Esophagus squamous epithelium (tissue), 5 donors: ENCODE measurements around the gene RIPK4. TPM values are rescaled to one million over a fixed set of nuclear protein-coding genes. Genes with fewer than 3 reads are reported as not detected.

Source experiments
- DNase-seq: peaks from one replicate; lab custom pipeline; 2025; lab: John Stamatoyannopoulos, UW
- H3K27ac ChIP-seq, 4 donors: fragments of 200-600 bp; sonication (generic); one replicate each; pipeline ENCODE4 v1.5.1; 2016 to 2019; ENCODE audit warnings: mild to moderate bottlenecking in 1 of 4
- H3K27me3 ChIP-seq, 4 donors: fragments of 200-600 bp; sonication (generic); 1 replicate in 3 of 4; 2 replicates in 1 of 4; pipeline versions ENCODE4 v1.5.1 to v1.6.0; 2017 to 2021; ENCODE audit warnings: antibody characterized with exemption in 1 of 4
- H3K36me3 ChIP-seq, 3 donors: fragments of 200-600 bp; sonication (generic); one replicate each; pipeline ENCODE4 v1.5.1; 2016 to 2019
- H3K4me1 ChIP-seq, 3 donors: fragments of 200-600 bp; sonication (generic); one replicate each; pipeline ENCODE4 v1.5.1; 2017 to 2019
- H3K4me3 ChIP-seq, 4 donors: fragments of 200-600 bp; sonication (generic); 1 replicate in 3 of 4; 2 replicates in 1 of 4; pipeline ENCODE4 v1.5.1; 2016 to 2019; ENCODE audit warnings: mild to moderate bottlenecking in 2 of 4, moderate library complexity in 1 of 4
- H3K9me3 ChIP-seq, 3 donors: fragments of 200-600 bp; sonication (generic); one replicate each; pipeline ENCODE4 v1.5.1; 2016 to 2019
- POLR2A ChIP-seq, 4 donors: fragments of 450-650 bp; IDR thresholded peaks; one replicate each; pipeline ENCODE4 v1.6.1; 2017; ENCODE audit warnings: antibody characterized with exemption in 4 of 4, mild to moderate bottlenecking in 4 of 4, moderate library complexity in 3 of 4
- WGBS, 2 donors: methylation state at CpG; one replicate each; pipeline ENCODE4 v1.1.5; 2018; 5-methylcytosine and 5-hydroxymethylcytosine counted together
- intact Hi-C: fragments of 100-400 bp; cut with DNase I; formaldehyde crosslinking; loops from one replicate; pipeline ENCODE4 v1.15.0; 2022
- total RNA-seq, 4 donors: library from RNA; depleted of rRNA; stranded (reverse); fragments of >200 nt; gene quantifications; one replicate each; pipeline ENCODE4 v1.1.0, GENCODE V29; 2016
- TF ChIP-seq, protein P1 (sequence below), 6 experiments: fragments of 450-650 bp in 4 of 6; fragments of 200-600 bp in 2 of 6; sonication (generic) in 2 of 6; IDR thresholded peaks; one replicate each; pipeline ENCODE4 v1.5.1; 2016 to 2019; ENCODE audit warnings: antibody characterized with exemption in 6 of 6, mild to moderate bottlenecking in 4 of 6, moderate library complexity in 4 of 6
- donor health status: DM: yes; HTN: yes; CAD: no.

The RIPK4 gene
- total RNA-seq, 4 donors from 2014 or later = 41.1 to 93.5 (median 68.8) TPM

DNA sequence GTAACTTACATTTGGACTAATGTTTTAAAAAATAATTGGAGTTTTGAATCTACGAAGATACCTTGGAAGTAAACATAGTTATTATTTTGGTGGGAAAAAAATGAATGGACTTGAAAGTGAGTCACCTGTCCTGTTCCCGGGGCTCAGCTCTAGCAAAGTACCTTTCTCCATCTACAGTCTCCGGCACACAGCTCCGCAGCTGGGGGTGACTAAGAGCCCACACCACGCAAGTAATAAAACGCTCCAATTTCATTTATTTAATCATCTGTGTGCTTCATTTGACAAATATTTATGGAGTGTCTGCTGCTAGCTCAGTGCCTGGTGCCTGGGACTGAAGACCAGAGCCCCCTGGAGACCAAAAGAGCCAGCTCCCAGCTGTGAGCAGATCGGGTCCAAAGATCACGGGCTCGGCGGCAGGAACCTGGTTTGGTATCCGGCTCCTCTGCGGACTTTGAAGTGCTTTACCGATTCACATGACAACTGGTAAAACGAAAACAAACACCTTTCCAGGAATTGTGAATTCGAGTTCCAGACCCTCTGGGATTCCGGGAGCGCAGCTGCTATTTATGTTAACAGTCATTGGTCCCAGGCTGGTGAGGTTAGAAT lies 1.7 kb upstream of the RIPK4 start:
- WGBS, 2 donors = 3 to 11% methylated on average over 17 of the region's 17 CpGs
- no peak for TF ChIP-seq POLR2A (IDR thresholded peaks at IDR 0.05)
- TF ChIP-seq, protein P1, sequence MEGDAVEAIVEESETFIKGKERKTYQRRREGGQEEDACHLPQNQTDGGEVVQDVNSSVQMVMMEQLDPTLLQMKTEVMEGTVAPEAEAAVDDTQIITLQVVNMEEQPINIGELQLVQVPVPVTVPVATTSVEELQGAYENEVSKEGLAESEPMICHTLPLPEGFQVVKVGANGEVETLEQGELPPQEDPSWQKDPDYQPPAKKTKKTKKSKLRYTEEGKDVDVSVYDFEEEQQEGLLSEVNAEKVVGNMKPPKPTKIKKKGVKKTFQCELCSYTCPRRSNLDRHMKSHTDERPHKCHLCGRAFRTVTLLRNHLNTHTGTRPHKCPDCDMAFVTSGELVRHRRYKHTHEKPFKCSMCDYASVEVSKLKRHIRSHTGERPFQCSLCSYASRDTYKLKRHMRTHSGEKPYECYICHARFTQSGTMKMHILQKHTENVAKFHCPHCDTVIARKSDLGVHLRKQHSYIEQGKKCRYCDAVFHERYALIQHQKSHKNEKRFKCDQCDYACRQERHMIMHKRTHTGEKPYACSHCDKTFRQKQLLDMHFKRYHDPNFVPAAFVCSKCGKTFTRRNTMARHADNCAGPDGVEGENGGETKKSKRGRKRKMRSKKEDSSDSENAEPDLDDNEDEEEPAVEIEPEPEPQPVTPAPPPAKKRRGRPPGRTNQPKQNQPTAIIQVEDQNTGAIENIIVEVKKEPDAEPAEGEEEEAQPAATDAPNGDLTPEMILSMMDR (IDR thresholded peaks at IDR 0.05) = peak in 1 of 6 experiments; percentile 22
- H3K36me3 ChIP-seq = no peaks in the 10 kb centered on the region
- H3K27me3 ChIP-seq = peaks cover 0 to 100% (median 9%) of the 10 kb centered on the region in 4 donors
- peaks cover 8 to 47% (median 19%) of the 10 kb centered on the region in 3 donors for H3K4me1 ChIP-seq
- peak overlapping the region in 3 of 4 donors; percentile 95 to 97 (median 97) for H3K27ac ChIP-seq
- H3K4me3 ChIP-seq = peak overlapping the region; percentile 2 to 65 (median 50)
- intact Hi-C loops = no loop called here
- no peaks in the 10 kb centered on the region for H3K9me3 ChIP-seq
- no peak for DNase-seq

DNA sequence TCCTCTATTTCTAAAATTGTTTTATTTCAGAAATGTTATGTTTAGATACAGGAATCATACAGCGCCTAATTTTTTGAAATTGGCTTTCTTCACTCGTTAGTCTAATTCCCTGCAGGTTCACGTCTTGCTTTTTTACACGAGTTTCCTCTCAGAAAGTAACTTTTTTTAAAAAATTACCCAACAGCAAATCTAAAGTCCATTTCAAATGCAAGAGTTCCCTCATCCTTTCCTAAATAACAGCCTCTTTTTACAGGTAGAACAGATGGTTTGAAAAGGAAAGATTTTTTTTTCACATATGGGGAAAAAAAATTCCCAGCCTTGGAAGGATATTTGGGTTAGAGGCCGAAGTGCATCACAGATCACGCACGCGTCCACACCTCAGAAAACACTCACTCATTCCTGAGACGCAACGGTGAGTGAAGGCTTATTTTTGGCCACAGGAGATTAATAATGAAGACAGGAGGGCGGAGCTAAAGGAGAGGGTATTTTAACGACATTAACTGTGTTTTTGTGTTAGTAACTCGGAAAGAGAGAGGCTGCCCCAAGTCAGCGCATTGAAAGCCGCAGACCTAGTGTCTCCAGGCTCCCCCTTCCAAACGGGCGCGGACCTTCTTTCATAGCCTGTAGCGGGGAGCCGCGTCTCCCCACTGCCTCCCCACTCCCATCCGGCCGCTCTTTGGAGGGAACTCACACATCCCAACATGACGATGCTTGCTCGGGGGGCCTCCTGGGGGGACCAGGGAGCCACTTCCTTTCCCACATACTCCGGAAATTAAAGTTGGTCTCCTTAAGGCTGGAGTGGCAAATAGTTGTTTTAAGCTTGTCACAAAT lies 969 bp upstream of the RIPK4 start:
- Histone ChIP-seq H3K4me1 (peaks cover 11 to 54% (median 19%) of the 10 kb centered on the region in 3 donors), H3K4me3 (peak overlapping the region; percentile 2 to 80 (median 64)), H3K36me3 (no peaks in the 10 kb centered on the region), H3K27ac (peak overlapping the region in 3 of 4 donors; percentile 95 to 97 (median 97)), H3K9me3 (no peaks in the 10 kb centered on the region), H3K27me3 (peaks cover 0 to 100% (median 9%) of the 10 kb centered on the region in 4 donors)
- intact Hi-C loops = no loop called here
- WGBS, 2 donors = 4 to 6% methylated on average over 17 to 24 of the region's 26 CpGs
- TF ChIP-seq POLR2A (IDR thresholded peaks at IDR 0.05) = no peak
- TF ChIP-seq, protein P1 (IDR thresholded peaks at IDR 0.05) = no peak
- no peak for DNase-seq

DNA sequence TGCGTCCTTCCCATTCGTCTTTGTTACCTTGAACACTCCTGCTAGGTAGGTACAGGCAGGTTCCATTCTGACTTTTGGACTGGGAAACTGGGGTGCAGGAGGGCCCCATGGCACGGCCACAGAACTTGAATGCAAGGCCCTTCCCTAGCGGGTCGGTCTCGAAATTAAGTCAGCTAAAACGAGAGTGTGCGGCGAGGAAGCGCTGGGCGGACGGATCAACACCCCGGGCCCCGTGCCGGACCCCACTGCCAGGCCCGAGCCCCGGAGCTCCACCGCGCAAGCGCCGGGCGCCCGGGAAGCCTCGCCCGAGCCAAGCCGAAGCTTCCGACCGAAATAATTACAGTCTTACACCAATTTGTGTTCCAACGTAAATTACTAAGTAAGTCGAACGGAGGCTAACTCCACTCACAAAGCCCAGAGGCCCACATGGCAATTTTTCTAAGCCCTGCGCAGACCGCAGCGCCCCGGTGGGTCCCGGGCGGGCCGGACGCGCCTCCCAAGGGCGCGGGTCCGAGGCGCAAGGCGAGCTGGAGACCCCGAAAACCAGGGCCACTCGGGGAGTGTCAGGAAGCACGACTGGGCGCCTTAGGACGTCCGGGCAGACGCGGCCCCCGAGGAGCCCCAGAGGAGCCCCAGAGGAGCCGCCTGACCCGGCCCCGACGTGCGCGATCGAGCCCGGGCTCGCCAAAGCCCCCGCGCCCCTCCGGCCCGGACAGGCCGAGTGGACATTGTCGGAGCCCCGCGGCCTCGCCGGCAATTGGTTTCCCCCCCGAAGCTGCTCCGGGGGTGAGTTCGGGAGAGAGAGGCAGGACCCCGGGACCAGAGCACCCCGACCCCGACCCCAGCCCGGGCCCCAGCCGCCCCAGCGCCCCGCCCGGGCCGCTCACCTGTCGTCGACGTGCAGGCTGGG lies 624 bp downstream of the RIPK4 start:
- Histone ChIP-seq H3K9me3 (no peaks in the 10 kb centered on the region), H3K4me3 (peak overlapping the region; percentile 52 to 80 (median 64)), H3K27me3 (peaks cover 0 to 100% (median 9%) of the 10 kb centered on the region in 4 donors), H3K4me1 (peaks cover 14 to 70% (median 29%) of the 10 kb centered on the region in 3 donors), H3K36me3 (no peaks in the 10 kb centered on the region), H3K27ac (peak overlapping the region; percentile 89 to 97 (median 96))
- WGBS, 2 donors = 10 to 42% methylated on average over 2 to 6 of the region's 88 CpGs
- no peak for TF ChIP-seq POLR2A (IDR thresholded peaks at IDR 0.05)
- TF ChIP-seq, protein P1 (IDR thresholded peaks at IDR 0.05) = no peak
- DNase-seq = no peak
- intact Hi-C loops = no loop called here

DNA sequence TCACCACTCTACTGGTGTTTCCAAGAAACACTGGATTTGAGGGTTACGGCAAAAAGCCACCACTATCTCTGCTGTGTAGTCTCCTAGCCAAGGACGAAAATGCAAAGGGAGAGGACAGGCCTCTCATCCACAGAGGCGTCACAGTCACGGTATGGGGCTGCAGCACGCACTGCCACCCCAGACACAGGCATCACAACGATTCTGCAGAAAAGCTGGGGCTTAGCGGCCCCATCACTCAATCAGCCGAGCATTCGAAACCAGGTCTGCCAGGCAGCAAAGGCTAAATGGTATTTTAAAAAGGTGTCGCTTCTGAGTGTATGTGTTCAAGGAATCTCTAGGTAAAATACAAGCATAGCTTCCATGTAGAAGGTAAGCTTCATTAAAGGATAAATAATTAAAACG lies 1.4 kb downstream of the RIPK4 start:
- peaks cover 0 to 5% (median 0%) of the 10 kb centered on the region in 3 donors for H3K36me3 ChIP-seq
- intact Hi-C loops = no loop called here
- H3K9me3 ChIP-seq = no peaks in the 10 kb centered on the region
- WGBS, 2 donors = 23 to 64% methylated on average over 7 to 10 of the region's 11 CpGs
- peak overlapping the region; percentile 52 to 80 (median 64) for H3K4me3 ChIP-seq
- TF ChIP-seq, protein P1 (IDR thresholded peaks at IDR 0.05) = no peak
- TF ChIP-seq POLR2A (IDR thresholded peaks at IDR 0.05) = no peak
- H3K4me1 ChIP-seq = peaks cover 22 to 78% (median 37%) of the 10 kb centered on the region in 3 donors
- no peak for DNase-seq
- H3K27me3 ChIP-seq = peaks cover 0 to 100% (median 9%) of the 10 kb centered on the region in 4 donors
- H3K27ac ChIP-seq = peak overlapping the region; percentile 89 to 97 (median 96)
